ENCODE results near the gene PAN3.

PAN3 gene

DNA sequence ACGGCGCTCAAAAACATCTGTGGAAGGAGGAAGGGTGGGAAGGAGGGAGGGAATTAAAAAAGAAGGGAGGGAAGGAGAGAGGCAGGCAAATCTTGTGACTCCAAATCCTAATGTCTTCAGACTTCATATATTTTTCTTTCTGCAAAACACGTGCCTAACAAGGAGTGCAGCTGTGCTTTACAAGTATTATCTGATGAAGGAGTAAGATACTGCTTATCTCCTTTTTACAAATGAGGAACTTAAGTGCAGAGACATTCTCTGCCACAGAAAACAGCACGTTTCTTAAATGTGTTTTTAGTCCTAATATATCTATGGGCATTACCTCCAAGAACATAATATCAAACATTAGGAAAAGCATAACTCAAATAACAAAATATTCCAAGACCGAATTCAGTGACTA, 44.5 kb upstream of the PAN3 start:
- TF ChIP-seq ZNF70 (CRISPR knock-in tag; IDR thresholded peaks at IDR 0.05), result no peak
- no peak for TF ChIP-seq PATZ1 (CRISPR knock-in tag; IDR thresholded peaks at IDR 0.05; ENCODE audit: borderline replicate concordance)
- TF ChIP-seq TOX (CRISPR knock-in tag; IDR thresholded peaks at IDR 0.05; ENCODE audit: borderline replicate concordance), result no peak
- no peak for TF ChIP-seq TSHZ2 (CRISPR knock-in tag; IDR thresholded peaks at IDR 0.05)
- no peak for TF ChIP-seq RARB (CRISPR knock-in tag; IDR thresholded peaks at IDR 0.05)
- TF ChIP-seq, protein P1, sequence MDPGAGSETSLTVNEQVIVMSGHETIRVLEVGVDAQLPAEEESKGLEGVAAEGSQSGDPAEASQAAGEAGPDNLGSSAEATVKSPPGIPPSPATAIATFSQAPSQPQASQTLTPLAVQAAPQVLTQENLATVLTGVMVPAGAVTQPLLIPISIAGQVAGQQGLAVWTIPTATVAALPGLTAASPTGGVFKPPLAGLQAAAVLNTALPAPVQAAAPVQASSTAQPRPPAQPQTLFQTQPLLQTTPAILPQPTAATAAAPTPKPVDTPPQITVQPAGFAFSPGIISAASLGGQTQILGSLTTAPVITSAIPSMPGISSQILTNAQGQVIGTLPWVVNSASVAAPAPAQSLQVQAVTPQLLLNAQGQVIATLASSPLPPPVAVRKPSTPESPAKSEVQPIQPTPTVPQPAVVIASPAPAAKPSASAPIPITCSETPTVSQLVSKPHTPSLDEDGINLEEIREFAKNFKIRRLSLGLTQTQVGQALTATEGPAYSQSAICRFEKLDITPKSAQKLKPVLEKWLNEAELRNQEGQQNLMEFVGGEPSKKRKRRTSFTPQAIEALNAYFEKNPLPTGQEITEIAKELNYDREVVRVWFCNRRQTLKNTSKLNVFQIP (CRISPR knock-in tag; IDR thresholded peaks at IDR 0.05; ENCODE audit: borderline replicate concordance, low read depth), result no peak
- TF ChIP-seq ISL1 (CRISPR knock-in tag; IDR thresholded peaks at IDR 0.05), result no peak
- no peak for TF ChIP-seq SNAI2 (CRISPR knock-in tag; IDR thresholded peaks at IDR 0.05)
- no peak for TF ChIP-seq ZNF8 (CRISPR knock-in tag; IDR thresholded peaks at IDR 0.05)
- TF ChIP-seq, protein P2, sequence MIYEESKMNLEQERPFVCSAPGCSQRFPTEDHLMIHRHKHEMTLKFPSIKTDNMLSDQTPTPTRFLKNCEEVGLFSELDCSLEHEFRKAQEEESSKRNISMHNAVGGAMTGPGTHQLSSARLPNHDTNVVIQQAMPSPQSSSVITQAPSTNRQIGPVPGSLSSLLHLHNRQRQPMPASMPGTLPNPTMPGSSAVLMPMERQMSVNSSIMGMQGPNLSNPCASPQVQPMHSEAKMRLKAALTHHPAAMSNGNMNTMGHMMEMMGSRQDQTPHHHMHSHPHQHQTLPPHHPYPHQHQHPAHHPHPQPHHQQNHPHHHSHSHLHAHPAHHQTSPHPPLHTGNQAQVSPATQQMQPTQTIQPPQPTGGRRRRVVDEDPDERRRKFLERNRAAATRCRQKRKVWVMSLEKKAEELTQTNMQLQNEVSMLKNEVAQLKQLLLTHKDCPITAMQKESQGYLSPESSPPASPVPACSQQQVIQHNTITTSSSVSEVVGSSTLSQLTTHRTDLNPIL (CRISPR knock-in tag; IDR thresholded peaks at IDR 0.05; ENCODE audit: low read depth), result no peak
- TF ChIP-seq PPARA (CRISPR knock-in tag; IDR thresholded peaks at IDR 0.05; ENCODE audit: borderline replicate concordance), result no peak
- no peak for ATAC-seq

DNA sequence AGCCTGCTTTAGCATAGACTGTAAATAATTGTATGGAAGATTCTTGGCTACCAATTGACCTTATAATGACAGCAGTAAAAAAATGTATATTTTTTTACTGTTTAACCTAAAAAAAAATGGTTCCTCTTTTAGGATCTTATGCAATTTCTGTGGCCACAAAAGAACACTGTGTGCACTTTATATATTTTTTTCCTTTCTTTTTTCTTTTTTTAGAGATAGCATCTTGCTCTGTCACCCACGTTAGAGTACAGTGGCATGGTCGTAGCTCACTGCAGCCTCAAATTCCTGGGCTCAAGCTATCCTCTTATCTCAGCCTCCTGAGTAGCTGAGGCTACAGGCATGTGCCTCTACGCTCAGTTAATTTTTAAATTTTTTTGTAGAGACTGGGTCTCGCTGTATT, 44.0 kb upstream of the PAN3 start:
- no peak for TF ChIP-seq ZNF8 (CRISPR knock-in tag; IDR thresholded peaks at IDR 0.05)
- TF ChIP-seq OSR1 (CRISPR knock-in tag; IDR thresholded peaks at IDR 0.05), result no peak
- TF ChIP-seq ZNF565 (CRISPR knock-in tag; conservative IDR thresholded peaks at IDR 0.05; ENCODE audit: low read depth), result no peak
- no peak for TF ChIP-seq TOX (CRISPR knock-in tag; IDR thresholded peaks at IDR 0.05; ENCODE audit: borderline replicate concordance)
- no peak for TF ChIP-seq ARNTL (CRISPR knock-in tag; IDR thresholded peaks at IDR 0.05; ENCODE audit: borderline replicate concordance, low read depth)
- no peak for TF ChIP-seq ESRRG (CRISPR knock-in tag; IDR thresholded peaks at IDR 0.05)
- TF ChIP-seq TCF4 (CRISPR knock-in tag; IDR thresholded peaks at IDR 0.05; ENCODE audit: borderline replicate concordance), result no peak
- no peak for TF ChIP-seq TSHZ2 (CRISPR knock-in tag; IDR thresholded peaks at IDR 0.05)
- ATAC-seq, result no peak

- ATAC-seq, result no peak
- no peak for TF ChIP-seq ZNF8 (CRISPR knock-in tag; IDR thresholded peaks at IDR 0.05)
- TF ChIP-seq, protein P1 (CRISPR knock-in tag; IDR thresholded peaks at IDR 0.05; ENCODE audit: borderline replicate concordance, low read depth), result no peak
- no peak for TF ChIP-seq ZC3H10 (CRISPR knock-in tag; IDR thresholded peaks at IDR 0.05)
- no peak for TF ChIP-seq SNAI2 (CRISPR knock-in tag; IDR thresholded peaks at IDR 0.05)
- TF ChIP-seq ESRRG (CRISPR knock-in tag; IDR thresholded peaks at IDR 0.05), result no peak
- TF ChIP-seq PPARA (CRISPR knock-in tag; IDR thresholded peaks at IDR 0.05; ENCODE audit: borderline replicate concordance), result no peak
- no peak for TF ChIP-seq ISL1 (CRISPR knock-in tag; IDR thresholded peaks at IDR 0.05)
- no peak for TF ChIP-seq BACH2 (CRISPR knock-in tag; IDR thresholded peaks at IDR 0.05; ENCODE audit: borderline replicate concordance)
- TF ChIP-seq ZNF70 (CRISPR knock-in tag; IDR thresholded peaks at IDR 0.05), result no peak
- TF ChIP-seq ARNTL (CRISPR knock-in tag; IDR thresholded peaks at IDR 0.05; ENCODE audit: borderline replicate concordance, low read depth), result no peak
- no peak for TF ChIP-seq GLIS3 (CRISPR knock-in tag; IDR thresholded peaks at IDR 0.05)
- TF ChIP-seq OSR1 (CRISPR knock-in tag; IDR thresholded peaks at IDR 0.05), result no peak
- no peak for TF ChIP-seq CSRNP3 (CRISPR knock-in tag; IDR thresholded peaks at IDR 0.05)
- TF ChIP-seq TCF4 (CRISPR knock-in tag; IDR thresholded peaks at IDR 0.05; ENCODE audit: borderline replicate concordance), result no peak
These were observed 40.8 kb upstream of the PAN3 start for GRCh38 chr13:28097503-28097902.

Data from SK-N-SH treated with all-trans-retinoic acid at 6 μM for 48 hours (cell line).